ENCODE results near the gene CORIN.

DNA sequence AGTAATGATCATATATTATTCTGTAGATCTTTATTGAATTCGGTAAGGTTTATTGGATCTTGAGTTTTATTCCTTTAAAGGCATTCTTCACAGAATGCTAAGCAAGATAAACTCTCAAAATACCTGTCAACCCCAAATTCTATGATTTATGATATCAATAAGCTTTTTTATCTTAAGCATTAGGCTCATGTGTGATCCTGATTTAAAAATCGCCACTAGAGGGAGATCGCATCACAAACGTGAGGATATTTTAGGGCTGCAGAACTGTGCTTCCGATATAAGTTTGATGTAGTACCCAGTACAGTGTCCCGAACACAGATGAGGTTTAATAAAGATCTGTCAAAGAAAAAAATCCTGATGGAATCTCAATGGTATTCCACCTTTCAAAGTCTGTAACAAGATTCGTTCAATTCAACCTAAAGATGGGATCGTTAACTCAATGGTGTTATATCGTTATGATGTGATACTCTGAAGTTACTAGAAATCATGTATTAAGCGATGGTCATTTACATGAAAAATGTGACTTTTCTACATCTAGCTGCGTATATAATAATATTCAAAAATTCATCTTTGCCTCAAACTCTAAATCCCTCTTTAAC, 169.0 kb downstream of the CORIN start:
- no peak for TF ChIP-seq EZH2 (IDR thresholded peaks at IDR 0.05; ENCODE audit: borderline replicate concordance, low read depth, low read length, poor library complexity, severe bottlenecking)
- TF ChIP-seq, protein P1, sequence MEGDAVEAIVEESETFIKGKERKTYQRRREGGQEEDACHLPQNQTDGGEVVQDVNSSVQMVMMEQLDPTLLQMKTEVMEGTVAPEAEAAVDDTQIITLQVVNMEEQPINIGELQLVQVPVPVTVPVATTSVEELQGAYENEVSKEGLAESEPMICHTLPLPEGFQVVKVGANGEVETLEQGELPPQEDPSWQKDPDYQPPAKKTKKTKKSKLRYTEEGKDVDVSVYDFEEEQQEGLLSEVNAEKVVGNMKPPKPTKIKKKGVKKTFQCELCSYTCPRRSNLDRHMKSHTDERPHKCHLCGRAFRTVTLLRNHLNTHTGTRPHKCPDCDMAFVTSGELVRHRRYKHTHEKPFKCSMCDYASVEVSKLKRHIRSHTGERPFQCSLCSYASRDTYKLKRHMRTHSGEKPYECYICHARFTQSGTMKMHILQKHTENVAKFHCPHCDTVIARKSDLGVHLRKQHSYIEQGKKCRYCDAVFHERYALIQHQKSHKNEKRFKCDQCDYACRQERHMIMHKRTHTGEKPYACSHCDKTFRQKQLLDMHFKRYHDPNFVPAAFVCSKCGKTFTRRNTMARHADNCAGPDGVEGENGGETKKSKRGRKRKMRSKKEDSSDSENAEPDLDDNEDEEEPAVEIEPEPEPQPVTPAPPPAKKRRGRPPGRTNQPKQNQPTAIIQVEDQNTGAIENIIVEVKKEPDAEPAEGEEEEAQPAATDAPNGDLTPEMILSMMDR (conservative IDR thresholded peaks at IDR 0.05; ENCODE audit: low read depth, low read length) = peak; percentile 86

Measured in A673 (cell line).